ENCODE results near the gene RBMS2.

RBMS2 gene

DNA sequence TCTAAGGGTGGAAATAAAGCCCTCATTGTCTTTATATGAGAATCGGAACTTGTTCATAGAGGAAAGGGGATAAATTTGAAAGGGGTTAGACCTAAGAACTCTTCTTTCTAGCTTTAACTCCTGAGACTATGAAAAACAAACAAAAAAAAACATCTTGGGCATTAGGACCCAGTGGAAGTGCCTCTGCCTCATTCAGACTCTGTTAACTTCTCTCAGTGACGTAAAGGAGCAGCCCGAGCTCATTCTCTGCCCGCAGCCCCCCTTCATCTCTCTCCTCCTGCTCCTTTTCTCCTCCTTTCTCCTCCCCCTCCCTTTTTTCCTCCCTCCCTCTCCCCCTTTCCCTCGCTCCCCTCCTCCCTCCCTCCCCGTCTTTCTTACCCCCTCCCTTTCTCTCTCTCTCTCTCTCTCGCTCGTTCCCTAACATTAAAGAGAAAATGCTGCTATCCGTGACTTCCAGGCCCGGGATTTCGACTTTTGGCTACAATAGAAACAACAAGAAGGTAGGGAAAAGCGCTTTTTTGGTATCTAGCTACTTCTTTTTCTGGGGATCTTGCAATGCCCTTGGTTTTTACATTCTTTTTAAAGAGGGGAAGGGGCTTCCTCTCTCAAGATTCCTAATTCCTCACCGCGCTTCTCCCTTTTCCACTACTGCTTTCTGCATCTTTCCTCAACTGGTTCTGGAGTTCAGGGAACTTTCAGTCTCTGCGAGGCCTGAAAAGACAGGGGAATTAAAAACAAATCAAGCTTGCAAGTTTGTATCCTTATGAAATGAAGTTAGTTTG lies at the start of gene RBMS2:
Gene RBMS2, plus strand, starts transcription at position 231 of the 782 bp plus-strand sequence. Its CDS starts 204 bp downstream, at position 435.
- Histone ChIP-seq H3K27ac (peak within 1 kb of the TSS; percentile 77), H3K27me3 (no peaks in the 10 kb centered on the region), H3K36me3 (no peaks in the 10 kb centered on the region), H3K9me3 (no peaks in the 10 kb centered on the region), H3K4me3 (ENCODE audit: low read depth in 1 of 2, low read length in 1 of 2) (peak within 1 kb of the TSS; percentile 48 to 54), H3K4me1 (ENCODE audit: control insufficient read depth in 1 of 2, insufficient read depth in 1 of 2, low read depth in 1 of 2, low read length in 1 of 2) (peaks cover 43 to 45% of the 10 kb centered on the region in 2 experiments)
- TF ChIP-seq, protein P1, sequence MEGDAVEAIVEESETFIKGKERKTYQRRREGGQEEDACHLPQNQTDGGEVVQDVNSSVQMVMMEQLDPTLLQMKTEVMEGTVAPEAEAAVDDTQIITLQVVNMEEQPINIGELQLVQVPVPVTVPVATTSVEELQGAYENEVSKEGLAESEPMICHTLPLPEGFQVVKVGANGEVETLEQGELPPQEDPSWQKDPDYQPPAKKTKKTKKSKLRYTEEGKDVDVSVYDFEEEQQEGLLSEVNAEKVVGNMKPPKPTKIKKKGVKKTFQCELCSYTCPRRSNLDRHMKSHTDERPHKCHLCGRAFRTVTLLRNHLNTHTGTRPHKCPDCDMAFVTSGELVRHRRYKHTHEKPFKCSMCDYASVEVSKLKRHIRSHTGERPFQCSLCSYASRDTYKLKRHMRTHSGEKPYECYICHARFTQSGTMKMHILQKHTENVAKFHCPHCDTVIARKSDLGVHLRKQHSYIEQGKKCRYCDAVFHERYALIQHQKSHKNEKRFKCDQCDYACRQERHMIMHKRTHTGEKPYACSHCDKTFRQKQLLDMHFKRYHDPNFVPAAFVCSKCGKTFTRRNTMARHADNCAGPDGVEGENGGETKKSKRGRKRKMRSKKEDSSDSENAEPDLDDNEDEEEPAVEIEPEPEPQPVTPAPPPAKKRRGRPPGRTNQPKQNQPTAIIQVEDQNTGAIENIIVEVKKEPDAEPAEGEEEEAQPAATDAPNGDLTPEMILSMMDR (IDR thresholded peaks at IDR 0.05) = no peak

DNA sequence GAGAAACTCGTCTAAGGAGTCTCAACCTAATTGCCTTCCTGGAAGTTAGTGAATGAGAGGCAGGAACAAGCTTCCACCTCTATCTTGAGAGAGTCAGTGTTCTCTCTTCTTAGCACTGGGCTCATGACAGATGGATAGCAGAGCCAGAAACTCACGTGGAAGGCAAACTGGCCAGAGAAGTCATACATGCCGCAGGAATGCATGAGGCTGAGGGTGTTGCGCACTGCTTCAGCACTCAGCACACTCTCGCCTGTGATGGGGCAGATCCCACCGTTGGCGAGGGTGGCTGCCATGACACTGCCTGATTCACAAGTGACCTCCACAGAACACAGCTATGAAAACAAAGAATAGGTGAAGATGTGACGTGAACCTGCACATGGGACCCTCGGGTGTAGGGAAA lies 47.2 kb upstream of the RBMS2 start:
- Histone ChIP-seq H3K4me1 (ENCODE audit: control insufficient read depth in 1 of 2, insufficient read depth in 1 of 2, low read depth in 1 of 2, low read length in 1 of 2) (peaks cover 19 to 26% of the 10 kb centered on the region in 2 experiments), H3K27me3 (no peaks in the 10 kb centered on the region), H3K4me3 (ENCODE audit: low read depth in 1 of 2, low read length in 1 of 2) (no peak overlapping the region), H3K36me3 (no peaks in the 10 kb centered on the region), H3K27ac (no peak overlapping the region), H3K9me3 (no peaks in the 10 kb centered on the region)
- TF ChIP-seq, protein P1 (IDR thresholded peaks at IDR 0.05) = no peak

DNA sequence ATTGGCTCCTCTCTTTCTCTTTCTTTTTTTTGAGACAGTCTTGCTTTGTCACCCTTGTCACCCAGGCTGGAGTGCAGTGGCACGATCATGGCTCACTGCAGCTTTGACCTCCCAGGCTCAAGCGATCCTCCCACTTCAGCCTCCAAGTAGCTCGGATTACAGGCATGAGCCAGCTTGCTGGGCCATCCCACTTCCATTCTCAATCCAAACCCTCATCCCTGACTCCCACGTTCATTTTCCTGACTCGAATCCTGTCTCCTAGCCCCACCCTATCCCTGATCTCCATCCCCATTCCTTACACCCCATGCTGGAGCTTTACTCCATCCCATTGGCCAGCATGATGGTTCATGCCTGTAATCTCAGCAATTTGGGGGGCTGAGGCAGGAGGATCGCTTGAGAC lies 45.5 kb upstream of the RBMS2 start:
- no peaks in the 10 kb centered on the region for H3K9me3 ChIP-seq
- no peaks in the 10 kb centered on the region for H3K27me3 ChIP-seq
- H3K27ac ChIP-seq = no peak overlapping the region
- H3K4me1 ChIP-seq (ENCODE audit: control insufficient read depth in 1 of 2, insufficient read depth in 1 of 2, low read depth in 1 of 2, low read length in 1 of 2) = peaks cover 13 to 18% of the 10 kb centered on the region in 2 experiments
- no peak overlapping the region for H3K4me3 ChIP-seq (ENCODE audit: low read depth in 1 of 2, low read length in 1 of 2)
- TF ChIP-seq, protein P1 (IDR thresholded peaks at IDR 0.05) = no peak
- no peaks in the 10 kb centered on the region for H3K36me3 ChIP-seq

- no peaks in the 10 kb centered on the region for H3K36me3 ChIP-seq
- no peak overlapping the region for H3K27ac ChIP-seq
- peaks cover 11 to 12% of the 10 kb centered on the region in 2 experiments for H3K4me1 ChIP-seq (ENCODE audit: control insufficient read depth in 1 of 2, insufficient read depth in 1 of 2, low read depth in 1 of 2, low read length in 1 of 2)
- H3K27me3 ChIP-seq = no peaks in the 10 kb centered on the region
- H3K4me3 ChIP-seq (ENCODE audit: low read depth in 1 of 2, low read length in 1 of 2) = no peak overlapping the region
- TF ChIP-seq, protein P1 (IDR thresholded peaks at IDR 0.05) = no peak
- H3K9me3 ChIP-seq = no peaks in the 10 kb centered on the region
Observed at GRCh38 chr12:56476972-56477432, 44.6 kb upstream of the RBMS2 start.

DNA sequence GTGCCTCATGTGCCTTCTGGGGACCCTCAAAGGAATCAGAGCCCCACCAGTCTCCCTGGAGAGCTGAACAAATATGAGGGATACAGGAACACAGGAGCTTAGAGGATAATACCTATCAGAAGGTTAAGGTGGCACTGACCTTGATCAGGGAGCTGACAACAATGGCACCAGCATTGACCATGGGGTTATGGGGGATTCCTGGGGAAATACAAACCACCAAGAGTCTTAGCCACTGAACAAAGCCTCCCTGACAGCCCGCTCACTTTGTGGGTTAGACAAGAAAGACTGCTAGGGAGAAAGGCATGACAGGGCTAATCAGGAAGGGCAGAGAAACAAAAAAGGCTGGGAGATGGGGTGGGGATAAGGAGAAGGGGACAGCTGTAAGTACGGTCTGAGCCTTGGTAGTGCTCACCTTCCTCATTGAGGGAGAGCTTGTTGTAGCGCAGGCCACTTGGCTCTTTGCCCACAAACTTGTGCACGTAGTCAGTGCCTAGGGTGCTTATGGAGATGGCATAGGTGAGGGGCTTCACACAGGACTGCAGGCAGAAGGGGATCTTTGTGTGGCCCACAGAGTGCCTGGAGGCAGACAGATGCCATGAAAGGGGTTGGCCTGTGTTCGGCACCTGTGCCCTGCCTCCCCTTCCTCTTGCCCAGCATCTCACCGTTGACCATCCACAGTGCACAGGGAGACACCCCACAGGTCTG lies 43.9 kb upstream of the RBMS2 start:
- Histone ChIP-seq H3K27me3 (no peaks in the 10 kb centered on the region), H3K9me3 (no peaks in the 10 kb centered on the region), H3K4me1 (ENCODE audit: control insufficient read depth in 1 of 2, insufficient read depth in 1 of 2, low read depth in 1 of 2, low read length in 1 of 2) (peaks cover 10 to 12% of the 10 kb centered on the region in 2 experiments), H3K36me3 (no peaks in the 10 kb centered on the region), H3K4me3 (ENCODE audit: low read depth in 1 of 2, low read length in 1 of 2) (no peak overlapping the region), H3K27ac (no peak overlapping the region)
- TF ChIP-seq, protein P1 (IDR thresholded peaks at IDR 0.05) = no peak
